MM.1S (cell line): Measurements from ENCODE around the gene CFAP206.

ENCODE experiments used
- CTCF ChIP-seq: fragments of 300-600 bp; sonication (generic); IDR thresholded peaks from 2 replicates; pipeline ENCODE4 v1.5.1; 2016; ENCODE audit warnings: antibody characterized with exemption, low read length, mixed read lengths
- EZH2 ChIP-seq: fragments of 300-600 bp; sonication (generic); optimal IDR thresholded peaks from 2 replicates; pipeline ENCODE3; 2017; ENCODE audit warnings: low read depth, mild to moderate bottlenecking, antibody characterized with exemption, low read length, mixed read lengths
- EZH2phosphoT487 ChIP-seq: fragments of 300-600 bp; sonication (generic); IDR thresholded peaks from 2 replicates; pipeline ENCODE4 v1.6.1; 2018; ENCODE audit warnings: antibody characterized with exemption, low read length

- TF ChIP-seq CTCF (no peak), EZH2phosphoT487 (no peak), EZH2 (no peak)
Observed at GRCh38 chr6:87472525-87473418, 65.0 kb downstream of the CFAP206 start, which contains the start of gene SLC35A1.
